Fibroblast of mammary gland (primary cell): Measurements from ENCODE around the gene SYPL2.

ENCODE experiments used
- DNase-seq: peaks from one replicate; pipeline ENCODE4 v3.0.0-alpha.2; 2010; ENCODE audit warnings: low read depth
- H3K4me3 ChIP-seq: 2 replicates; pipeline ENCODE4 v1.5.1; 2011; ENCODE audit warnings: low read depth, mild to moderate bottlenecking, low read length, moderate library complexity; ENCODE audit not compliant: control insufficient read depth
- CTCF ChIP-seq: conservative IDR thresholded peaks from 2 replicates; pipeline ENCODE4 v1.5.1; 2011; ENCODE audit warnings: low read depth, low read length, inconsistent platforms; ENCODE audit not compliant: control insufficient read depth, insufficient read depth

The SYPL2 gene

GRCh38 chr1:109466452-109467300, at the start of gene SYPL2:
SYPL2 (plus strand) TSS chr1:109466546; CDS start chr1:109466844, 298 bp downstream.
- peak; percentile 20 for DNase-seq
- no peak for TF ChIP-seq CTCF
- H3K4me3 ChIP-seq = peak within 1 kb of the TSS; percentile 48

- DNase-seq = peak; percentile 24
- H3K4me3 ChIP-seq = no peak overlapping the region
- no peak for TF ChIP-seq CTCF
Observed at GRCh38 chr1:109423498-109423897, 42.8 kb upstream of the SYPL2 start.

- peak; percentile 56 for DNase-seq
- TF ChIP-seq CTCF = no peak
Observed at GRCh38 chr1:109425391-109426280, 40.7 kb upstream of the SYPL2 start.

GRCh38 chr1:109426281-109427170, 39.8 kb upstream of the SYPL2 start, which contains the start of gene PSMA5:
PSMA5 (minus strand) TSS chr1:109426448; CDS start chr1:109426330, 118 bp downstream.
- peak within 1 kb of the TSS; percentile 80 for H3K4me3 ChIP-seq
- peak; percentile 99 for DNase-seq

More at GRCh38 chr1:109425391-109426280, 40.7 kb upstream of the SYPL2 start:
- H3K4me3 ChIP-seq = peak overlapping the region; percentile 80

GRCh38 chr1:109427171-109427467, 39.2 kb upstream of the SYPL2 start:
- DNase-seq = peak; percentile 28
- no peak for TF ChIP-seq CTCF
- H3K4me3 ChIP-seq = peak overlapping the region; percentile 80

More at GRCh38 chr1:109426281-109427170, 39.8 kb upstream of the SYPL2 start, which contains the start of gene PSMA5:
- no peak for TF ChIP-seq CTCF

GRCh38 chr1:109432336-109432735, 34.0 kb upstream of the SYPL2 start:
- TF ChIP-seq CTCF = no peak

More at GRCh38 chr1:109432336-109432735, 34.0 kb upstream of the SYPL2 start:
- H3K4me3 ChIP-seq = no peak overlapping the region
- DNase-seq = peak; percentile 84
